Activated T-cell treated with anti-CD3 and anti-CD28 coated beads for 48 hours (primary cell): Measurements from ENCODE around the gene MLLT3.

Experiments used
- DNase-seq: peaks from one replicate; pipeline ENCODE4 v3.0.0-alpha.2; 2020; ENCODE audit warnings: low read depth

The MLLT3 gene

GRCh38 chr9:20625003-20625349 lies 2.7 kb upstream of the MLLT3 start:
- DNase-seq, result no peak

- peak; percentile 22 for DNase-seq
Measured at GRCh38 chr9:20624201-20625002, 2.1 kb upstream of the MLLT3 start.

- DNase-seq, result no peak
Measured at GRCh38 chr9:20623748-20624124, 1.4 kb upstream of the MLLT3 start.

- DNase-seq, result peak; percentile 47
Measured at GRCh38 chr9:20623021-20623747, 885 bp upstream of the MLLT3 start.

- DNase-seq, result peak; percentile 50
Measured at GRCh38 chr9:20621471-20622329, 599 bp downstream of the MLLT3 start.

- DNase-seq, result peak; percentile 38
Measured at GRCh38 chr9:20620650-20621470, 1.4 kb downstream of the MLLT3 start.

- no peak for DNase-seq
Measured at GRCh38 chr9:20619487-20620200, 2.7 kb downstream of the MLLT3 start.

GRCh38 chr9:20618361-20618802 lies 3.9 kb downstream of the MLLT3 start:
- no peak for DNase-seq

GRCh38 chr9:20616808-20617207 lies 5.5 kb downstream of the MLLT3 start:
- DNase-seq, result no peak

- DNase-seq, result no peak
Measured at GRCh38 chr9:20614602-20615216, 7.6 kb downstream of the MLLT3 start.

GRCh38 chr9:20611691-20612287 lies 10.5 kb downstream of the MLLT3 start:
- no peak for DNase-seq

- no peak for DNase-seq
Measured at GRCh38 chr9:20610591-20610990, 11.7 kb downstream of the MLLT3 start.

- no peak for DNase-seq
Measured at GRCh38 chr9:20608582-20608981, 13.7 kb downstream of the MLLT3 start.

GRCh38 chr9:20606652-20607051 lies 15.6 kb downstream of the MLLT3 start:
- no peak for DNase-seq

- DNase-seq, result no peak
Measured at GRCh38 chr9:20604562-20604961, 17.7 kb downstream of the MLLT3 start.

GRCh38 chr9:20603524-20604268 lies 18.6 kb downstream of the MLLT3 start:
- DNase-seq, result no peak

GRCh38 chr9:20601292-20601691 lies 21.0 kb downstream of the MLLT3 start:
- DNase-seq, result no peak

GRCh38 chr9:20599195-20599594 lies 23.1 kb downstream of the MLLT3 start:
- no peak for DNase-seq

GRCh38 chr9:20598367-20598766 lies 23.9 kb downstream of the MLLT3 start:
- no peak for DNase-seq
